B cell (primary cell): ENCODE measurements around the gene MT1M. TPM values are rescaled to one million over a fixed set of nuclear protein-coding genes. Genes with fewer than 3 reads are reported as not detected.

Experiments used
- ATAC-seq: fragments of 200-7000 bp; cut with Tn5 transposase; one replicate; pipeline ENCODE4 v1.10.0; 2021; ENCODE audit warnings: low read depth, mild to moderate bottlenecking, moderate number of reproducible peaks, moderate library complexity
- CTCF ChIA-PET: fragments of 350-600 bp; sonication (Branson Sonifier 250); formaldehyde crosslinking; loops from one replicate; lab custom pipeline; 2021; ENCODE audit warnings: antibody characterized with exemption, inconsistent platforms; lab: Charles Lee
- POLR2A ChIA-PET: fragments of 350-600 bp; sonication (Branson Sonifier 250); formaldehyde crosslinking; loops from one replicate; lab custom pipeline; 2021; ENCODE audit warnings: antibody characterized with exemption; lab: Charles Lee
- DNase-seq: peaks from one replicate; pipeline ENCODE4 v3.0.0; 2013
- H2AFZ ChIP-seq: 2 replicates; pipeline ENCODE4 v1.6.1; 2012; ENCODE audit warnings: mild to moderate bottlenecking, low read depth, low read length; ENCODE audit not compliant: insufficient read depth, poor library complexity, severe bottlenecking
- H3K27ac ChIP-seq, 2 donors: 1 replicate in 1 of 2; 2 replicates in 1 of 2; pipeline ENCODE4 v1.5.1; 2012 to 2013; ENCODE audit warnings: low read length in 2 of 2, mild to moderate bottlenecking in 2 of 2, moderate library complexity in 1 of 2
- H3K27me3 ChIP-seq, 4 experiments: fragments of 200-600 bp in 1 of 4; sonication (generic) in 1 of 4; replicated peaks in 1 of 4; 1 replicate in 2 of 4; 2 replicates in 2 of 4; pipeline versions ENCODE4 v1.6.1 to v1.7.0; 2013 to 2016; ENCODE audit warnings: low read length in 3 of 4, mild to moderate bottlenecking in 2 of 4, mixed read lengths in 1 of 4, moderate library complexity in 1 of 4; ENCODE audit not compliant: insufficient read depth in 4 of 4, control insufficient read depth in 3 of 4; ENCODE audit errors: control extremely low read depth in 1 of 4
- H3K36me3 ChIP-seq, 2 experiments: replicated peaks in 1 of 2; 1 replicate in 1 of 2; 2 replicates in 1 of 2; pipeline versions ENCODE4 v1.6.1 to v1.7.1; 2013; ENCODE audit warnings: low read length in 1 of 2; ENCODE audit not compliant: insufficient read depth in 2 of 2, control insufficient read depth in 1 of 2; ENCODE audit errors: control extremely low read depth in 1 of 2, extremely low read depth in 1 of 2
- H3K4me1 ChIP-seq, 2 donors: fragments of 200-600 bp in 1 of 2; sonication (generic) in 1 of 2; 1 replicate in 1 of 2; 2 replicates in 1 of 2; pipeline versions ENCODE4 v1.5.1 to v1.6.1; 2013 to 2017; ENCODE audit warnings: low read length in 2 of 2; ENCODE audit not compliant: control insufficient read depth in 2 of 2, insufficient read depth in 2 of 2
- H3K4me2 ChIP-seq: replicated peaks from 2 replicates; pipeline ENCODE3; 2012; ENCODE audit warnings: mild to moderate bottlenecking, low read depth, low read length; ENCODE audit not compliant: poor library complexity, severe bottlenecking
- H3K4me3 ChIP-seq, 5 experiments: fragments of 200-600 bp in 1 of 5; sonication (generic) in 1 of 5; 1 replicate in 3 of 5; 2 replicates in 2 of 5; pipeline versions ENCODE4 v1.5.1 to v1.7.0; 2011 to 2016; ENCODE audit warnings: low read length in 4 of 5, mild to moderate bottlenecking in 4 of 5, low read depth in 2 of 5, control low read depth in 1 of 5, moderate library complexity in 1 of 5; ENCODE audit not compliant: insufficient read depth in 1 of 5; ENCODE audit errors: control extremely low read depth in 1 of 5, extremely low read depth in 1 of 5
- H3K79me2 ChIP-seq: fragments of 200-600 bp; sonication (generic); one replicate; pipeline ENCODE4 v1.6.0; 2016; ENCODE audit warnings: low read length; ENCODE audit not compliant: control insufficient read depth, insufficient read depth
- H3K9ac ChIP-seq: fragments of 200-600 bp; sonication (generic); 2 replicates; pipeline ENCODE4 v1.6.1; 2017; ENCODE audit warnings: mild to moderate bottlenecking, low read length, moderate library complexity
- H3K9me3 ChIP-seq, 3 donors: one replicate each; pipeline versions ENCODE4 v1.6.1 to v1.7.1; 2013; ENCODE audit warnings: low read length in 2 of 3; ENCODE audit not compliant: control insufficient read depth in 2 of 3, insufficient read depth in 1 of 3; ENCODE audit errors: control extremely low read depth in 1 of 3
- H4K20me1 ChIP-seq: 2 replicates; pipeline ENCODE4 v1.6.0; 2012; ENCODE audit warnings: mild to moderate bottlenecking, low read length; ENCODE audit not compliant: insufficient read depth, control insufficient read depth, poor library complexity, severe bottlenecking
- H3K27ac Mint-ChIP-seq: one replicate; pipeline ENCODE4 v1.8.0; 2021; ENCODE audit warnings: mixed read lengths
- H3K27me3 Mint-ChIP-seq: one replicate; pipeline ENCODE4 v1.8.0; 2021; ENCODE audit warnings: mixed read lengths
- H3K4me1 Mint-ChIP-seq: one replicate; pipeline ENCODE4 v1.8.0; 2021; ENCODE audit warnings: mixed read lengths
- H3K4me3 Mint-ChIP-seq: one replicate; pipeline ENCODE4 v1.8.0; 2021; ENCODE audit warnings: mixed read lengths
- H3K9me3 Mint-ChIP-seq: one replicate; pipeline ENCODE4 v1.8.0; 2022; ENCODE audit warnings: mixed read lengths; ENCODE audit not compliant: insufficient read depth
- CTCF ChIP-seq: fragments of 200-600 bp; IDR thresholded peaks from one replicate; pipeline ENCODE4 v1.8.0; 2022; ENCODE audit warnings: antibody characterized with exemption, mild to moderate bottlenecking
- EZH2 ChIP-seq: IDR thresholded peaks from 2 replicates; pipeline ENCODE4 v1.6.1; 2012; ENCODE audit warnings: borderline replicate concordance, low read depth, mild to moderate bottlenecking, moderate library complexity, low read length; ENCODE audit not compliant: insufficient read depth, poor library complexity, severe bottlenecking
- WGBS: methylation state at CpG from one replicate; pipeline ENCODE4 v1.1.5; 2013; ENCODE audit warnings: missing lambda C conversion rate; ENCODE audit not compliant: insufficient coverage; 5-methylcytosine and 5-hydroxymethylcytosine counted together
- intact Hi-C: fragments of 100-400 bp; cut with micrococcal nuclease; formaldehyde crosslinking; loops from one replicate; pipeline ENCODE4 v1.10.0; 2022
- polyA plus RNA-seq: library from polyadenylated mRNA; depleted of rRNA; stranded (reverse); fragments of >200 nt; gene quantifications from 2 replicates; pipeline ENCODE4 v1.2.3, GENCODE V29; 2012
- total RNA-seq, 2 donors: library from RNA; stranded (reverse); fragments of 120-200 nt in 1 of 2; gene quantifications; 1 replicate in 1 of 2; 2 replicates in 1 of 2; pipeline versions ENCODE4 v1.2.3 to v1.2.4, GENCODE V29; 2013 to 2022

The MT1M gene
- total and polyA plus RNA-seq, 2 donors (not counting 1 experiment from before 2014, with no cell fraction given): not detected

GRCh38 chr16:56601325-56601724 lies 31.1 kb upstream of the MT1M start:
- Histone ChIP-seq H3K27me3 (peaks cover 0 to 11% (median 3%) of the 10 kb centered on the region in 4 experiments), H3K4me1 (no peaks in the 10 kb centered on the region), H3K9ac (no peak overlapping the region), H4K20me1 (no peaks in the 10 kb centered on the region), H3K4me3 (no peak overlapping the region), H3K9me3 (no peaks in the 10 kb centered on the region), H3K79me2 (no peaks in the 10 kb centered on the region), H2AFZ (no peak overlapping the region), H3K27ac (no peak overlapping the region), H3K4me2 (no peak overlapping the region), H3K36me3 (no peaks in the 10 kb centered on the region)
- ATAC-seq: no peak
- no peak overlapping the region for H3K4me3 Mint-ChIP-seq
- TF ChIP-seq CTCF (no peak), EZH2 (no peak)
- 85% methylated on average over 8 of the region's 9 CpGs for WGBS
- DNase-seq: no peak
- peaks cover 26% of the 10 kb centered on the region for H3K27me3 Mint-ChIP-seq
- CTCF ChIA-PET: interaction anchor here (0.8 to 2.3 kb wide), 15 partner anchors 9 to 162 kb away, joined by 3 to 15 read pairs (median 5); no protein-coding TSS in a partner anchor
- POLR2A ChIA-PET: no interaction called here
- H3K27ac Mint-ChIP-seq: no peak overlapping the region
- H3K9me3 Mint-ChIP-seq: no peaks in the 10 kb centered on the region
- intact Hi-C loops: loop anchor here (10.0 kb wide), 1 partner anchor 313 kb away; no protein-coding TSS in a partner anchor
- peaks cover 2% of the 10 kb centered on the region for H3K4me1 Mint-ChIP-seq

GRCh38 chr16:56603589-56603988 lies 28.9 kb upstream of the MT1M start:
- Histone ChIP-seq H3K27me3 (peaks cover 0 to 11% (median 3%) of the 10 kb centered on the region in 4 experiments), H3K27ac (no peak overlapping the region), H4K20me1 (no peaks in the 10 kb centered on the region), H3K9ac (no peak overlapping the region), H3K36me3 (no peaks in the 10 kb centered on the region), H3K79me2 (no peaks in the 10 kb centered on the region), H2AFZ (no peak overlapping the region), H3K9me3 (no peaks in the 10 kb centered on the region), H3K4me3 (no peak overlapping the region), H3K4me2 (no peak overlapping the region), H3K4me1 (peaks cover 5 to 15% of the 10 kb centered on the region in 2 donors)
- WGBS: 17% methylated on average over 3 of the region's 4 CpGs
- Mint-ChIP-seq H3K9me3 (no peaks in the 10 kb centered on the region), H3K4me3 (no peak overlapping the region), H3K27ac (no peak overlapping the region), H3K27me3 (peaks cover 19% of the 10 kb centered on the region), H3K4me1 (peaks cover 12% of the 10 kb centered on the region)
- intact Hi-C loops: loop anchor here (10.0 kb wide), 1 partner anchor 311 kb away; no protein-coding TSS in a partner anchor
- no peak for TF ChIP-seq EZH2
- no peak for TF ChIP-seq CTCF
- CTCF ChIA-PET: interaction anchor here (0.7 to 1.9 kb wide), 5 partner anchors 20 to 100 kb away, joined by 3 to 18 read pairs (median 4); no protein-coding TSS in a partner anchor
- DNase-seq (no peak), ATAC-seq (no peak)
- POLR2A ChIA-PET: interaction anchor here (1.0 kb wide), 1 partner anchor 98 kb away, joined by 4 read pairs; no protein-coding TSS in a partner anchor
